Measurements from ENCODE around the gene FBXO46. TPM values are rescaled to one million over a fixed set of nuclear protein-coding genes. Genes with fewer than 3 reads are reported as not detected.
"Not testable (repeated sequence)": the region's sequence is repeated elsewhere in the genome, so short reads cannot be mapped to it uniquely, and the experiment has no call there.

The FBXO46 gene
- polyA plus RNA-seq, 4 donors: 12.4 to 23.2 (median 13.2) TPM

DNA sequence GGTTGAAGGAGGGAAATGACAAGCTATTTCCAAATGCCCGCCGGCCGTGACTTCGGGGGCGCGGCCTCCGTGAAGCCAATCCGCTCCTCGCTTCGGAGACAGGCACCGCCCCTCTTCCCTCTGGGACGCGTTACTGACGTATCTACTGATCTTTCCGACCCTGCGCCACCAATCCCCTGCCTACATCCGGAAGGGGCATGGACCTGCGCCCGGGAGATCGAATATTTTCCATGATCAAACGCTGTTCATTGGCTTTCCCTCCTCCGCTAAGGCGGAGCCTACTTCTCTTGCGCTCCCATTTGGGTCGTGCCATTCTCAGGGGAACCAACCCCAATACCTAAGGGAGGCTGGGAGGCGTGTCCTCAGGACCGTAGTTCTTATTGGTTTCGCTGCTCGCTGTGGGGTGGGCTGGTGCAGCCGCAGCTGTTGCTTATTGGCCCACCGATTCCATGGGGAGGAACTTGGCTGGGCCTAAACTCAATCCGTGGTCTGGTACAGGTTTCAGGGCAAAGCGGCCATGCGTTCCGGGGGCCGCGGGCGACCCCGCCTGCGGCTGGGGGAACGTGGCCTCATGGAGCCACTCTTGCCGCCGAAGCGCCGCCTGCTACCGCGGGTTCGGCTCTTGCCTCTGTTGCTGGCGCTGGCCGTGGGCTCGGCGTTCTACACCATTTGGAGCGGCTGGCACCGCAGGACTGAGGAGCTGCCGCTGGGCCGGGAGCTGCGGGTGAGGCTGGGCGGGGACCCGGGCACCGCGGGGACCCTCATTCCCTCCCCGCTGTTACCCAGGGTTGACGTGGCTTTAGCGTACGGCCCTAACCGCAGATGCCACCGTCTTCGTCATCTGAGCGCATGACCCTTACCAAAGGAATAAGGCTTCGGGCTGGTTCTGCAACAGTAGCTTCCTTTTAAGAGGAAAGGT, 38.2 kb downstream of the FBXO46 start, which contains the start of gene QPCTL:
QPCTL (plus strand) TSS at position 480 of the 919 bp plus-strand sequence; CDS start at position 518, 38 bp downstream.
- peak; percentile 93 to 97 (median 95) for DNase-seq (ENCODE audit: low read depth in 4 of 4, low spot score in 3 of 4)

DNA sequence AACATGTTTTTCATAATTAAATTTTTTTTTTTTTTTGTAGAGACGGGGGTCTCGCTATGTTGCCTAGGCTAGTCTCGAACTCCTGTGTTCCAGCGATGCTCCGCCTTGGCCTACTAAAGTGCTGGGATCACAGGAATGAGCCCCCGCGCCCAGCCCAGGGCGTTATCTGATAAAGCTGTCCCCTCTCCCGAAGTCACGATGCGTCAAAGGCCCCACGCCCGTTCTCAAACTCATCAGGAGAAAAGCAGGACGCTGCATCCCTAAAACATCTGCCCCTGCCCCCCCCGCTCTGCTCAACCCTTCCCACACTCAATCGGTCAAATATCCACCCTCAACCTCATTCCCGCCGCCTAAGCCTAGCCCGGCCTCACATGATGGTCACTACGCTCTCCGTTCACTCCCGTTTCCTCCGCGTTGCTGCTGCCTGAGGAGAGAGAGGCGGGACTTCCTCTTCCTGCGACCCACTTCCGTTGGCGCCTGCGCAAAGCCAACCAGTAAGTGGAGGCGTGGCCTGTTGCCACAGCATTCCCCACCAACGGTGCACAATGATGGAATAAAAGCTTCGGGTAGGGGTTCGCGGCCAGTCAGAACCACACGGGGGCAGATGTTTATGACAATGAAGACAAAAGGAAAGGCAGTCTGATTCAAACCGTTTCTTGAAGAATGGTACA, 39.0 kb downstream of the FBXO46 start, which contains the start of gene SNRPD2:
SNRPD2 (minus strand) TSS at position 438 of the 671 bp plus-strand sequence; CDS start at position 373, 65 bp downstream.
- DNase-seq (ENCODE audit: low read depth in 4 of 4, low spot score in 3 of 4): peak; percentile 90 to 95 (median 92)

DNA sequence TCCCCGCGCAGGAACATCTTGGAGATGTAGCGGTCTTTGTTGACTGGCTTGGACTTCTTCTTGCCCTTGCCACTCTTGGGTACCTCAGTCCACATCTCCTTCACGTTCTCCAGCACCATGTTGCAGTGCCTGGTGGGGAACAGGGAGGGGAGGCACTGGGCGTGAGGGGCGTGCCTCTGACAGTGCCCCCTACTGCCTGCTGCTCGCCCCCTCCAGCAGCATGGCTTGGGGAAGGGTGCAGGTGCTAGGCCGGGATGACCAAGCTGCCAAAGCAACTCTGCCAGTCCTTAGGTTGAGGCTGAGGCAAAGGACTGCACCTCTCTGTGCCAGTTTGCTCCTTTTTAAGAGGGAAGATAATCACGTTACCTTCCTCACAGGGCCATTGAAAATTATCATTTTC, 43.1 kb downstream of the FBXO46 start:
- DNase-seq (ENCODE audit: low read depth in 4 of 4, low spot score in 3 of 4): no peak

DNA sequence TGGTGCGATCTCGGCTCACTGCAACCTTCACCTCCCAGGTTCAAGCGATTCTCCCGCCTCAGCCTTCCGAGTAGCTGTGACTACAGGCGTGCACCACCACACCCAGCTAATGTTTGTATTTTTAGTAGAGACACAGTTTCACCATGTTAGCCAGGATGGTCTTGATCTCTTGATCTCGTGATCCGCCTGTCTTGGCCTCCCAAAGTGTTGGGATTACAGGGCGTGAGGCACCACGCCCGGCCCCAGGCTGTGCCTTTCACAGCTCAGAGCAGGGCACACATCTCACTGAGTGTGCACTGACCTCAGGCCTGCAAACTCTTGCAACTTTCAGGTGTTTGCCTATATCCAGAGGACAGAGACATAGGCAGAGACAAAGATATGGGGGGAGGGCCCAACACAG, 45.7 kb downstream of the FBXO46 start:
- DNase-seq (ENCODE audit: low read depth in 4 of 4, low spot score in 3 of 4): not testable (repeated sequence)

DNA sequence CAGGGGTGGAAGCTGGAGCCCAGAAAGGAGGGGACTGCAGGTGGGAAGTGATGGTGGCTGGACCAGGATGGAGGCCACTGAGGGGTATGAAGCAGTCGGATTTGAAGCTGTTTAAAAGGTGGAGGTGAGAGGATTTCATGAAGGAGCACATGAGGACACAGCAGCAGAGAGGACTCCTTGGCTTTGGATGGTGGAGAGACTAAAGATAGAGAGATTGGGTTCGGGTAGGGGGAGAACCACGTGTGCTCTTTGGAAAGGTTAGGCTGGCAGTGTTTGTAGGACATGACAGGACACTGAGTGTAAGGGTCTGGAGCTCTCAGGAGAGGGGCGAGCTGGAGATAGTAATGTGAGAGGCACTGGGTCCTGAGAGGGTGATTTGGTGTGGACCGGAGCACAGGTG, 47.8 kb downstream of the FBXO46 start:
- DNase-seq (ENCODE audit: low read depth in 4 of 4, low spot score in 3 of 4): no peak

DNA sequence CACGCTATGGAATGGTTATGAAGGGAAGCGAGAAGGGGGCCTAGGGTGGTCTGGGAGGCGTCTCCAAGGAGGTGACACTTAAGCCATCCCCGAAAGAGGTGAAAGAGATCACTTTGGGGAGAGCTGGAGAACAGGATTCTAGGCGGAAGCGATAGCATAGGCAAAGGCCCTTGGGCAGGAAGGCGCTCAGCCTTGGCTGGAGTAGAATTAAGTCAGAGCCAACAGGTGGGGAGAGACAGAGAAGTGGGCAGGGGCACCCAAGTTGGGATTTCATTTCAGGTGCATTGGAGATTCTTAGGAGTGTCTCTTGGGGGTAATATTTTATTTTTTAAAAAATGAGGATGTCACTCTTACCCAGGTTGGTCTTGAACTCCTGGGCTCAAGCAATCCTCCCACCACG, 48.6 kb downstream of the FBXO46 start:
- no peak for DNase-seq (ENCODE audit: low read depth in 4 of 4, low spot score in 3 of 4)

DNA sequence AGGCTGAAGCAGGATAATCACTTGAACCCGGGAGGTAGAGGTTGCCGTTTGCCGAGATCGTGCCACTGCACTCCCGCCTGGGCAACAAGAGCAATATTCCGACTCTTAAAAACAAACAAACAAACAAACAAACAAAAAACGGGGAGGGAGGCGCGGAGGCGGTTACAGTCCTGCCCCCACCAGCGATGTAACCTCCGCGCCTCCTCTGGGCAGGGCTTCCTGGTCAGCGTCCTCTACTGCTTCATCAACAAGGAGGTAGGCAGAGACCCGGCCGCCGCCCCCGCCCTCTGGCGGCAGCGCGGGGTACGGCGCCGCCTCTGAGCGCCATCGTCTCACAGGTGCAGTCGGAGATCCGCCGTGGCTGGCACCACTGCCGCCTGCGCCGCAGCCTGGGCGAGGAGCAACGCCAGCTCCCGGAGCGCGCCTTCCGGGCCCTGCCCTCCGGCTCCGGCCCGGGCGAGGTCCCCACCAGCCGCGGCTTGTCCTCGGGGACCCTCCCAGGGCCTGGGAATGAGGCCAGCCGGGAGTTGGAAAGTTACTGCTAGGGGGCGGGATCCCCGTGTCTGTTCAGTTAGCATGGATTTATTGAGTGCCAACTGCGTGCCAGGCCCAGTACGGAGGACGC, 49.2 kb downstream of the FBXO46 start:
- DNase-seq (ENCODE audit: low read depth in 4 of 4, low spot score in 3 of 4): peak in 1 of 4 donors; percentile 50

DNA sequence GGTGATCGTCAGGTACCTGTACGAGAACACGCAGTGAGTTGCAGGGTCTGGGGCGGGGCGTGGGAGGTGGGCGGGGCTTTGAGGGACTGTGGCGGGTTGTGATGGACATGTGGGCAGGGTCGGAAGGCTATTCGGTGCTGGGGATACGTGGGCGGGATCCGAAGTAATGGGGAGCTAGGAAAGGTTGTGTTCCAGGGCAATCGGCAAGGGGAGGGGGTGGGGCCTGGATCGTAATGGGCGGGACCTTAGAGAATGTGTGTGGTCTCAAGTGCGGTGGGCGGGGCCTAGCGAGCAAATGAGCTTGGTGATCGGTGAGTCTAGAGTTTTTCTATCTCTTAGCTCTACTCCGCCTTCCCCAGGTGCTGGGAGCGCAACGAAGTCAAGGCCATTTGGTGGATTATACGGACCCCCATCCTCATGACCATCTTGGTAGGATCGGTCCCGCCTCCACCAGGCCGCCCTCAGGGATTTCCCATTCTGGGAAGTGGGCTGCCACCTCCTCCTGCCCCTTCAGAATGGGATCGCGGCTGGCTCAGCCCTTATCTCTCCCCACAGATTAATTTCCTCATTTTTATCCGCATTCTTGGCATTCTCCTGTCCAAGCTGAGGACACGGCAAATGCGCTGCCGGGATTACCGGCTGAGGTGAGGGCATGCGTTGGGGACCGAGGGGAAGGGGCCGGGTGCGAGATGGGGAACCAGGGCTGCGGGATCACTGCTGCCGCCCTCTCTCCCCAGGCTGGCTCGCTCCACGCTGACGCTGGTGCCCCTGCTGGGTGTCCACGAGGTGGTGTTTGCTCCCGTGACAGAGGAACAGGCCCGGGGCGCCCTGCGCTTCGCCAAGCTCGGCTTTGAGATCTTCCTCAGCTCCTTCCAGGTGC, 53.1 kb downstream of the FBXO46 start:
- peak in 2 of 4 donors; percentile 60 to 69 for DNase-seq (ENCODE audit: low read depth in 4 of 4, low spot score in 3 of 4)

DNA sequence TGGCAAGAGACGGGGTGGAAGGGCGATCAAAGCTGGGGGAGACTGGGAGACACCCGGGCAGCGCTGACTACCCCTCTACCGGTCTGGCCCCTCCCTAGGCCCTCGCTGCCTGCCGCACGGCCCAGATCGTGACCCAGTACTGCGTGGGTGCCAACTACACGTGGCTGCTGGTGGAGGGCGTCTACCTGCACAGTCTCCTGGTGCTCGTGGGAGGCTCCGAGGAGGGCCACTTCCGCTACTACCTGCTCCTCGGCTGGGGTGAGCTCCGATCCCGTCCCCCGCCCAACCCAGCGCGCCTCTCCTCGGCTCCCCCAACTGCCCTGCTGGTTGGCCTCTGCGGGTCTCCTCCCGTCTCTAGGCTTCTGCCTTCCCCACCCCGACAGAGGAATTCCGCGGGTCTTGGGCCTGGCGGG, 53.8 kb downstream of the FBXO46 start:
- DNase-seq (ENCODE audit: low read depth in 4 of 4, low spot score in 3 of 4): no peak

DNA sequence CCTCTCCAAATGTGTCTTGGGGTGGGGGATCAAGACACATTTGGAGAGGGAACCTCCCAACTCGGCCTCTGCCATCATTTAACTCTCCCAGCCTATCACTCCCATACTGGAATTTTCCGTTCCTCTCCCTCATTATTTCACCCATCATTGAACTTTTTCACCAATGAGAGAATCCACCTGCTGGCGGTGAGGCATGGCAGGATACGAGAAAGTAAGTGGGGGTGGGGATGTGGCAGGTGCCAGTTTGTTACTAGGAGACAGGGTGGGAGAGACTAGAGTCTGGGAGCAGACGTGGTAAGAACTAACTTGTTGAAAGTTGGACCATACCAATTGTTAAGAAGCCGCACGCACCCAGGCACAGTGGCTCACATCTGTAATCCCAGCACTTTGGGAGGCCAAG, 55.8 kb downstream of the FBXO46 start:
- DNase-seq (ENCODE audit: low read depth in 4 of 4, low spot score in 3 of 4): no peak

DNA sequence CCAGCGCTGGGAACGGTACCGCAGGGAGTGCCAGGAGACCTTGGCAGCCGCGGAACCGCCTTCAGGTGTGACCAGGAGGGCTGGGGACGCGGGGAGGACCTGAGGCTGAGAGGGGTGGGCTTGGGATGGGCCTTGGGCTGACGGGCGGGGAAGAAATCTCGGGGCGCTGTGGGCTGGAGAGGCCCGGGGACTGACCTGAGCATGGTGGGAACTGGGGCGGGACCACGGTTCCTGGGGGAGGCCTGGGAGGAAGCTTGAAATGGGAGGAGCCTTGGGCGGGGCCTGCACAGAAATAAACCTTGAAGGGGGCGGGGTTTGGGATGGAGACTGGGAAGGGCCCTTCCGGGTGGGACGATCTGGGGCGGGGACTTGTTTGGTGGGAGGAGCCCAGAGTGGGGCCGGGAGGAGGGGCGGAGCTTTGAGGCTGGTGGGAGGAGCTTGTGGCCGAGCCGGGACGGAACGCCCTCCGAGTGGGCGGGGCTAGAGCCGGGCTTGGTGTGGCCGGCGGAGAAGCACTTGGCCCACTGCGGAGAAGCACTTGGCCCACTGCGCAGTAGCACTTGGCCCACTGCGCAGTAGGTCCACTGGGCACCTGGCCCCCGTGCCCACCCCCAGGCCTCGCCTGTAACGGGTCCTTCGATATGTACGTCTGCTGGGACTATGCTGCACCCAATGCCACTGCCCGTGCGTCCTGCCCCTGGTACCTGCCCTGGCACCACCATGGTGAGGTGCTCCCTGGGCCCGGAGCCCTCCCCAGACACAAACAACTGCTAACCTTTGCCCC, 59.8 kb downstream of the FBXO46 start:
- no peak for DNase-seq (ENCODE audit: low read depth in 4 of 4, low spot score in 3 of 4)

DNA sequence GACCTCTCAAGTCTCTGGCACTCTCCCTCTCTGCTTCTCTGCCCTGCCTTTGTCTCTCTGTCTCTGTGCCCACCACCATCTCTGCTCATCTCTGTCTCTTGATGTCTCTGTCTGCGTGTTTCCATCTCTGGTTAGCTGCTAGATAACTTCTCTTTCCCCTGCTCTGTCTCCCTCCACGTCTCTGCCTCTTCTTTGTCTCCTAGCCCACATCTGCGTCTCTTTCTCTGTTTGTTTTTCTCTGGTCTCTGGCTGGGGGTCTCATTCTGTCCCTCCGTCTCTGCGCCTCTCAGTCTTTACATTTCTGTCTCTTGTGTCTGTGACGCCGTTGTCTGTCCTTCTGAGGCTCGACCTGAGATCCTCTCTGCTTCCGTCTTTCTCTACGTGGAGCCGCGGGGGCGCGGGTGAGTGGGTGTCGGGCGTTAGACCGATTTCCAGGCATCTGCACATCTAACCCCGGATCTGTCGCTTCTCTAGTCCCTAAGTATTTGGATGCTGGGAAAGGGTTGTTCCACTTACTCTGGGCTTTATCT, 62.3 kb downstream of the FBXO46 start:
- DNase-seq (ENCODE audit: low read depth in 4 of 4, low spot score in 3 of 4): no peak

DNA sequence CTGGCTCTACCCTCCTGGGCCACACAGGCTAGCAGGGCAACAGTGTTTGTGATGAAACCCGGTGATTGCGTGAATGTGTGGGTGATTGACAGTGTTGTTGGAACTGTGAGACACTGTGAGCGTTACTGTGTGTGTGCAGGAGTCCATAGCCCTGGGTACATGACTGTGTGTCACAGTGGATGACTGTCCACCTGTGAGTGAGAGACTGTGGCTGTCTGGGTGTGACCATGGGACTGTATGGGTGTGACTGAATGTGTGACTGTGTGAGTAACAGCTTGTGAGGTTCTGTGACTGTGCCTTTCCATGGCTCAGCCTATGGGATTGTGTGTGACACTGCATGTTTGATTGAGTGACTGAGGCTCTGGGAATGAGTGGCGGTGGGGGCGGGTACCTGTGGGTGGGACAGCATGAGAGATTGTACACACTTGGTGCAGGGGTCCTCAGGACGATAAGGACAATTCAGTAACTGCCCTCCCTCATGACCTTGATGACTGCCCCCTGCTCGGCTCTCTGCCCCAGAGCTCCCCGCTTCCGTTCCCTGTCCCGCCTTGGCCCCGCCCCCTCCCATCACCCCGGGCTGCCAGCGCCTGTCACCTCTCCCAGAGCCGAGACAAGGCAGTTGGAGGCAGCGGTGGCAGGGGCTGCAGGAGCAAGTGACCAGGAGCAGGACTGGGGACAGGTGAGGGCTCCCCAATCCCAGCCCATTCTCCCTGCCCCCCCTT, 62.9 kb downstream of the FBXO46 start, which contains the start of gene GIPR:
GIPR (plus strand) TSS at position 602 of the 722 bp plus-strand sequence. CDS start 1,300 bp downstream, outside the sequence.
- DNase-seq (ENCODE audit: low read depth in 4 of 4, low spot score in 3 of 4): no peak

DNA sequence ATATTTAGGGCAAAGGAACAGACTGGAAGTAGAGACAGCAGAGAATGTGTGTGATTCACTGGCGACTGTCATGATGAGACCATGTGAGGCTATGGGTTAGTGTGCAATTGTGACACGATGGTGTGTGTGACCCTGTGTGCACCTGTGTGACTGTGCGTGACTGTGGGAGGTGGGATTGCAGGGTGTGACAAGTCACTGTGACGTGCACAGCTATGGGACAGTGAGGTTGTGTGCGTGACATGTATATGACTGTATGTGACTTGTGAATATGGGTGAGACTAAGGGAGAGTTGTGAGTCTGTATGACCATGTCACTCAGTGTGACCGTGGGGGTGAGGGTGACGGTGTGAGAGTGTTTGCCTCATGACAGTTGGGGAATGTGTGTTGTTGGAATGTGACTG, 66.1 kb downstream of the FBXO46 start:
- DNase-seq (ENCODE audit: low read depth in 4 of 4, low spot score in 3 of 4): no peak

DNA sequence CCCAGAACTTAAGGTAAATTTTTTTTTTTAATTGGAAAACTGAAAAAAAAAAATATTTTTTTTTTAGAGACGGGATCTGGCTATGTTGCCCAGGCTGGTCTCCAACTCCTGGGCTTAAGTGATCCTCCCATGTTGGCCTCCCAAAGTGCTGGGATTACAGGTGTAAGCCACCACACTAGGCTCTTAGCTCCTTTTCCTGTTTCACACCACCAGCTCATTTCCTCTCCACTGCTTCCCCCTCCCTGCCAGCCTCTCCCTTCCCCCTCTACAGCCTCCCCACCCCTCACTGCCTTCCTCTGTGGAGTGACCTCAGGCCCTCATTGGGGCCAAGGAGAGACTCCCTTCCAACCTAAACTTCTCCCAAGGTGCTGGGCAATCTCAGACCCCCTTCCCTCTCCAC, 66.9 kb downstream of the FBXO46 start:
- DNase-seq (ENCODE audit: low read depth in 4 of 4, low spot score in 3 of 4): no peak

DNA sequence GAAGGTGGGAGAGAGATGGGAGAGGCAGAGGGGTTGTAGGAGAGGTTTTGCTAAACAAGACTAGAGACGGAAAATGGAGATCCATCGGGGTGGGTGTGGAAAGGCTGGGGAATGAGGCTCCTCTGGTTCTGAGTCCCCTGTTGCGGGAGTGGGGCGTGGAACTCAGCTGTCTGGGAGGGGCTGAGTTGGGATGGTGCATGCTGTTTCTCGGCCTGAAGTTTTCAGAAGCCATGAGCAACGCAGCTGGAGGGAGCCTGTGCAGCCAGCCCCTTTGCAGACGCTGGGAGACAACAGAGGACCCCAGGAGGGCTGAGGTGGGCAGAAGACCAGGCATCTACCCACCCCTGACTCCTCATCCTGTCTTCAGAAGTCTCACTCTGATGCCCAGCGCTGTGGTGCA, 70.1 kb downstream of the FBXO46 start:
- no peak for DNase-seq (ENCODE audit: low read depth in 4 of 4, low spot score in 3 of 4)
